SK-N-SH treated with all-trans-retinoic acid at 6 μM for 48 hours (cell line): Measurements from ENCODE around the gene ITPR3.

ENCODE experiments used
- CSDC2 ChIP-seq: fragments of 250-450 bp; sonication (Bioruptor Pico); IDR thresholded peaks from 2 replicates; pipeline ENCODE4 v1.5.0; 2020; ENCODE audit warnings: mild to moderate bottlenecking, moderate library complexity
- ZC3H10 ChIP-seq: fragments of 250-450 bp; sonication (Bioruptor Pico); IDR thresholded peaks from 2 replicates; pipeline ENCODE4 v1.5.1; 2021; ENCODE audit warnings: mild to moderate bottlenecking, moderate library complexity
- ZNF8 ChIP-seq: fragments of 450-650 bp; formaldehyde crosslinking; IDR thresholded peaks from 2 replicates; pipeline ENCODE4 v1.5.0; 2020; ENCODE audit warnings: mild to moderate bottlenecking, moderate library complexity

DNA sequence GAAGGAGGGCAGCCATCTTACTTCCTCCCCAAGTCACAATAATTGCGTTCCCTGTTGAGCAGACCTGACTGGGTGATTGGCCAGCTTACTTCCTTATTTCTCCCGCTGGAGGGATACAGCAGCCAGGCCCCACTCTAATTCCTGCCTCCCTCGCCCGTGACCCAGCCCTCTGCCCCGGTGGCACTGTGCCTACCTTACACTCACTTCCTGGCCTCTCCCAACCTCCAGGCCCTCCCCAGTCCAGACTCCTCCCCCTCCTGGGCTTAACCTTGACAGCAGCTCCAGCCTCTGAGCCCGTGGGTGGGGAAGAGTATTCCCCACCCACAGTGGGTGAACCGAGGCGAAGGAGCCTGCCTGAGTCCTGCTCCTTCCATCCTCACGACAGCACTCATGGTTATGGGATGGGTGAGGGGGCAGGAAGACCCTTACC is 44.0 kb upstream of the ITPR3 start:
- TF ChIP-seq ZC3H10, result no peak
- TF ChIP-seq CSDC2 (CRISPR knock-in tag), result no peak
- no peak for TF ChIP-seq ZNF8 (CRISPR knock-in tag)
